Endothelial cell of umbilical vein (primary cell): ENCODE results near the gene CHMP4B.

Experiments used
- EZH2 ChIP-seq: IDR thresholded peaks from 2 replicates; pipeline ENCODE4 v1.6.1; 2012; ENCODE audit warnings: borderline replicate concordance, low read depth, mild to moderate bottlenecking, moderate library complexity, low read length, inconsistent platforms; ENCODE audit not compliant: severe bottlenecking
- GATA2 ChIP-seq: IDR thresholded peaks from 2 replicates; pipeline ENCODE4 v1.7.0; 2011; ENCODE audit warnings: low read depth, mild to moderate bottlenecking, moderate library complexity, mixed read lengths, low read length; ENCODE audit not compliant: insufficient read length, insufficient read depth
- POLR2A ChIP-seq: IDR thresholded peaks from 2 replicates; pipeline ENCODE4 v1.6.1; 2012; ENCODE audit warnings: low read depth, mild to moderate bottlenecking, control low read depth, low read length
- POLR2AphosphoS5 ChIP-seq: IDR thresholded peaks from 2 replicates; pipeline ENCODE4 v1.6.1; 2012; ENCODE audit warnings: low read depth, mild to moderate bottlenecking, control low read depth, low read length, moderate library complexity; ENCODE audit not compliant: insufficient read depth
- TF ChIP-seq, protein P1 (sequence below), 2 donors: IDR thresholded peaks; 1 replicate in 1 of 2; 2 replicates in 1 of 2; pipeline ENCODE4 v1.5.1; 2011; ENCODE audit warnings: low read length in 2 of 2, mild to moderate bottlenecking in 2 of 2, moderate library complexity in 2 of 2, control low read depth in 1 of 2, inconsistent platforms in 1 of 2, low read depth in 1 of 2; ENCODE audit not compliant: insufficient read depth in 1 of 2; ENCODE audit errors: extremely low read depth in 1 of 2

GRCh38 chr20:33791021-33791420, 20.1 kb upstream of the CHMP4B start:
- TF ChIP-seq POLR2A = no peak
- TF ChIP-seq, protein P1, sequence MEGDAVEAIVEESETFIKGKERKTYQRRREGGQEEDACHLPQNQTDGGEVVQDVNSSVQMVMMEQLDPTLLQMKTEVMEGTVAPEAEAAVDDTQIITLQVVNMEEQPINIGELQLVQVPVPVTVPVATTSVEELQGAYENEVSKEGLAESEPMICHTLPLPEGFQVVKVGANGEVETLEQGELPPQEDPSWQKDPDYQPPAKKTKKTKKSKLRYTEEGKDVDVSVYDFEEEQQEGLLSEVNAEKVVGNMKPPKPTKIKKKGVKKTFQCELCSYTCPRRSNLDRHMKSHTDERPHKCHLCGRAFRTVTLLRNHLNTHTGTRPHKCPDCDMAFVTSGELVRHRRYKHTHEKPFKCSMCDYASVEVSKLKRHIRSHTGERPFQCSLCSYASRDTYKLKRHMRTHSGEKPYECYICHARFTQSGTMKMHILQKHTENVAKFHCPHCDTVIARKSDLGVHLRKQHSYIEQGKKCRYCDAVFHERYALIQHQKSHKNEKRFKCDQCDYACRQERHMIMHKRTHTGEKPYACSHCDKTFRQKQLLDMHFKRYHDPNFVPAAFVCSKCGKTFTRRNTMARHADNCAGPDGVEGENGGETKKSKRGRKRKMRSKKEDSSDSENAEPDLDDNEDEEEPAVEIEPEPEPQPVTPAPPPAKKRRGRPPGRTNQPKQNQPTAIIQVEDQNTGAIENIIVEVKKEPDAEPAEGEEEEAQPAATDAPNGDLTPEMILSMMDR (IDR thresholded peaks at IDR 0.05; ENCODE audit: extremely low read depth in 1 of 2, insufficient read depth in 1 of 2, low read depth in 1 of 2, low read length in 2 of 2) = no peak
- TF ChIP-seq GATA2 = no peak
- TF ChIP-seq EZH2 = no peak
- no peak for TF ChIP-seq POLR2AphosphoS5
